IPS-18c (cell line): ENCODE data around the gene PLCB3.

Source experiments
- H3K4me3 ChIP-seq: 2 replicates; pipeline ENCODE4 v1.7.0; 2013; ENCODE audit warnings: low read depth, mild to moderate bottlenecking, low read length, moderate library complexity; ENCODE audit not compliant: insufficient read depth
- H3K9me3 ChIP-seq: one replicate; pipeline ENCODE4 v1.6.1; 2013; ENCODE audit warnings: mild to moderate bottlenecking, low read length, moderate library complexity; ENCODE audit not compliant: control insufficient read depth, insufficient read depth

The PLCB3 gene

DNA sequence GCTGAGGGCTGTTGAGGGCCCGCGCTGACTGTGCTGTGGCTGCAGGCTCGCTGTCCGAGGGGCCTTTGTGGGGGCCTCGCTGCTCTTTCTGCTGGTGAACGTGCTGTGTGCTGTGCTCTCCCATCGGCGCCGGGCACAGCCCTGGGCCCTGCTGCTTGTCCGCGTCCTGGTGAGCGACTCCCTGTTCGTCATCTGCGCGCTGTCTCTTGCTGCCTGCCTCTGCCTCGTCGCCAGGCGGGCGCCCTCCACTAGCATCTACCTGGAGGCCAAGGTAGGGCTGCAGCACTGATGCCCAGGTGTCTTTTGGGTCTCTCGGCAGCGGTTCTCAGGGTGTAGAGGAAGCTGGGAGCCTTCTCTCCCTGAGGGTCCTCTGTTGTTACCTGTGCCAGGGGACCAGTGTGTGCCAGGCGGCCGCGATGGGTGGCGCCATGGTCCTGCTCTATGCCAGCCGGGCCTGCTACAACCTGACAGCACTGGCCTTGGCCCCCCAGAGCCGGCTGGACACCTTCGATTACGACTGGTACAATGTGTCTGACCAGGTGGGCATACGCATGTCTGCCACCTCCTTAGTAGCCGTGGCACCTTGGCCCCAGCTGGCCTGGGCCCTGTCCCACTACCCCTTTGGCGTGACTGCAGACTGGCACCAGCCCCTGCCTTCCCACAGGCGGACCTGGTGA, 36.5 kb downstream of the PLCB3 start:
- Histone ChIP-seq H3K4me3 (no peak overlapping the region), H3K9me3 (no peaks in the 10 kb centered on the region)

DNA sequence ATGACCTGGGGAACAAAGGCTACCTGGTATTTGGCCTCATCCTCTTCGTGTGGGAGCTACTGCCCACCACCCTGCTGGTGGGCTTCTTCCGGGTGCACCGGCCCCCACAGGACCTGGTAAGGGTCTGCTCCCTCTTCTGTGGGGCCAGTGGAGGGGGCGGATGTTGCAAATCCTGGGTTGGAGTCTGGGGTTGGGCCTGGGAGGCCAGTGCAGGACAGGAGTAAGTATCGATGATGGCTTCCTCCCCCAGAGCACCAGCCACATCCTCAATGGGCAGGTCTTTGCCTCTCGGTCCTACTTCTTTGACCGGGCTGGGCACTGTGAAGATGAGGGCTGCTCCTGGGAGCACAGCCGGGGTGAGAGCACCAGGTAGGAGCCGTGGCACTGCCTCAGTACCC, 37.0 kb downstream of the PLCB3 start:
- Histone ChIP-seq H3K4me3 (no peak overlapping the region), H3K9me3 (no peaks in the 10 kb centered on the region)

DNA sequence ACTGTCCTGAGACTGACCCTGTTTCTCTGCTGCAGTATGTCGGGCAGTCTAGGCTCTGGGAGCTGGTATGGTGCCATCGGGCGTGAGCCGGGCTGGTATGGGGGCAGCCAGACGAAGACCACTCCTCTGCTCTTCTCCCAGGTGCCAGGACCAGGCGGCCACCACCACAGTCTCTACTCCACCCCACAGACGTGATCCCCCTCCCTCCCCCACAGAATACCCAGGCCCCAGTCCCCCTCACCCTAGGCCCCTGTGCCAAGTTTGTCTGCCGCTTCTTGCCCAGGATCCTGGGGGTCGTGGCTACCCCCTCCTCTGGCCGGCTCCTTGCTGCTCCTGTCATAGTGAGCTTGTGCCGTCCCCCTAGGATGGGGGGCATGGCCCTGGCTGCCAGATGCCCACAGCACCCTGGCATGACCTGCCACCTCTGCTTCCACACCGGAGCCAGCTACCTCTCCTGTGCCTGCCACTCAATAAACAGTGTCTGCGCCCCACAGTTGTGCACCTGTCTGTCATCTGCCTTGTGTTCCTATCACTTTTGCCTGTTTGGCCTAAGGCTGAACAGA, 37.8 kb downstream of the PLCB3 start:
- Histone ChIP-seq H3K9me3 (no peaks in the 10 kb centered on the region), H3K4me3 (no peak overlapping the region)

DNA sequence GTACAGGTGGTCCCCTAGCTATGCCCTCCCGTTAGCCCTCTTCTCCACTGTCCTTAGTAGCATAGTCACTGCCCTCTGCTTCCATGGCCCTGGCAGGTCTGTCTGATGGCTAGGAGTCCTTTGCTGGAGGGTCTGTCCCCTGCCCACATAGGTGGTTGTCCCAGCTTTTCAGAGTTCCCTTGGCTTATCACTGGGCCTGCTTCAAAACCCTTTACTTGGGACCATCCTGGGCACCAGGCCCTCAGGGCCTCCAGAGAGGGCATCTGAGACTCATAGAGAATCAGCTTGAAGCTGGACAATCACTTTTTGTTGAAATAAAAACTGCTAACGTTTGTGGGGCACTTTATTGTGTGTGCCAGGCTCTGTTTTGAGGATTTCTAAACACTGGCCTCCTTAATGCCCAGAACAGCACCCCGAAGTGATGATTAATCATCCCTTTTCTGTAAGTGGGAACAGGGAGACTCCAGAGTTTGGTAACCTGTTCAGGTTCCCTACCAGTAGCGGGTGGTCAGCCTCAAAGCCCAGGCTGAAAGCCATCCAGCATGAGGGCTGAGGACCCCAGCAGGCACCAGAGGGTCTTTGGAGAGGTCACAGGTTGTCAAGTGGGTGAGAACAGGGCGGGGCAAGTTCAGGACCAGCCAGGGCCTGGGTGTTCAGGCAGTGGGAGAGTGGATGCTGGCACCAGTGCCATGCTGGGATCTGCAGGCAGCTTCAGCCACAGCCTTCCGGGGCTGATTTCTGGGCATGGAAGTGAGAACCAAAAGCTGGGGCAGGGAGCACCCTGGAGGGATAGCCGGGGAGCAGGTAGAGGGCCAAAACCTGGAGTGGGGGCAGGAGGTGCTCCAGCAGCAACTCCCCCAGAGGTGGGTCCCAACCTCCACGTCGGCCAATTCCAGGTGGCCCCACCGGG, 39.3 kb downstream of the PLCB3 start:
- peak overlapping the region; percentile 46; the same call in 1 of the 2 replicates for H3K4me3 ChIP-seq
- no peaks in the 10 kb centered on the region for H3K9me3 ChIP-seq

DNA sequence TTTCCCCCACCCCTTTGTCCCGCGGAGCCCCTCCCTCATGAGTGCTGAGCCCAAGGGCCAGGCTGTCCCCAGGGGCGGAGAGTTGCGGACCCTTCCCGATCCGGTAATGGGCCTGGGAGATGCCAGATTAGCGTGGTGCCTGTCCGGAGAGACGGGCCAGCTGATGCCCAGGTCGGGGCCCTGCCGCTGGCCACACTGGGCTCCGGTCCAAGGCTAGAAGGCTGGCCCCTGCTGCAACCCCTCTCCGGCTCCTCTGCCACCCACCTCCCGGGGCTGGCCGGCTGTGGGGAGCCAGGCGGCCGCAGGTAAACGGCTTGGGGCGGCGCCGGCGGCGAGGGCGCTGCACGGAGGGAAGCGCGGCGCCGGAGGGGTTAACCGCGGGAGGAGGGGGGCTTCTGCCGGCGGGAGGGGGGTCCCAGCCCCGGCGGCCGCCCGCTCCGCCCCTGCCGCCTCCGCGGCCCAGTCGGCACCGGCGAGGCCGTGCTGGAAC, 40.0 kb downstream of the PLCB3 start, which contains the start of gene KCNK4:
Gene KCNK4 (plus strand): TSS at position 41 of the 490 bp plus-strand sequence. CDS start 1,717 bp downstream, outside the sequence.
- Histone ChIP-seq H3K9me3 (no peaks in the 10 kb centered on the region), H3K4me3 (peak within 1 kb of the TSS; percentile 46)

DNA sequence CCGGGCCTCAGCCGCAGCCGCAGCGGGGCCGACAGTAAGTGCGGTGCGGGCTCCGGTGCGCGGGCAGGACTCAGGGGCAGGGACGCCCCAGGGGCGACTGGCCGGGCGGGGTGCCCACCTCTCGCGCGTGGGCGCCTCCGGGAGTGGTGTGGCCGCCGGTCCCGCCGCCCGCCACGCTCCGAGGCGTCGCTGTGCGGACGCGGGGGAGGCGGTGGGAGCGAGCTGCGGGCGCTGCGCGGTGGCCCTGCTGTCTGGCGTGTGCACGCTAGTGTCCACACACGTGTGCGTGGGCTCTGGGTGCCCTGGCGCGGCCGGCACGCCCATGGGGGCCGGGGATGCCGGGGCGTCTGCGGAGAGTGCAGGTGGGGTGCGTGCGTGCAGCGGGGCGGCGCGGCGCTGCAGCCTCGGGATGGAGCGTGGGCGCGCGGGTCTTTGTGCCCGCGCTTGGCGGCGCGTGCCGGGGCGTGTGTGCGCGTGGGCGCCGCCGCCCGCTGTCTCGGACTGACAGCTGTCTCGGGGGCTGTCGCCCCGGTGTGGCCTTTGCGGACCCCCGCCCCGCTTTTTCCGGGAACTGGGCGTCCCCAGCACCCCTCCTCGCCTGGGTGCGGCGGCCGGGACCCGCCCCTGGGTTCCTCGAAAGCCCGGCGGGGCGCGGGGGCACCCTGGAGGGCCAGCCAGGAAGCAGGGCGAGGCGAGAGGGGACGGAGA, 40.6 kb downstream of the PLCB3 start:
- peak overlapping the region; percentile 46 for H3K4me3 ChIP-seq
- H3K9me3 ChIP-seq, result no peaks in the 10 kb centered on the region

DNA sequence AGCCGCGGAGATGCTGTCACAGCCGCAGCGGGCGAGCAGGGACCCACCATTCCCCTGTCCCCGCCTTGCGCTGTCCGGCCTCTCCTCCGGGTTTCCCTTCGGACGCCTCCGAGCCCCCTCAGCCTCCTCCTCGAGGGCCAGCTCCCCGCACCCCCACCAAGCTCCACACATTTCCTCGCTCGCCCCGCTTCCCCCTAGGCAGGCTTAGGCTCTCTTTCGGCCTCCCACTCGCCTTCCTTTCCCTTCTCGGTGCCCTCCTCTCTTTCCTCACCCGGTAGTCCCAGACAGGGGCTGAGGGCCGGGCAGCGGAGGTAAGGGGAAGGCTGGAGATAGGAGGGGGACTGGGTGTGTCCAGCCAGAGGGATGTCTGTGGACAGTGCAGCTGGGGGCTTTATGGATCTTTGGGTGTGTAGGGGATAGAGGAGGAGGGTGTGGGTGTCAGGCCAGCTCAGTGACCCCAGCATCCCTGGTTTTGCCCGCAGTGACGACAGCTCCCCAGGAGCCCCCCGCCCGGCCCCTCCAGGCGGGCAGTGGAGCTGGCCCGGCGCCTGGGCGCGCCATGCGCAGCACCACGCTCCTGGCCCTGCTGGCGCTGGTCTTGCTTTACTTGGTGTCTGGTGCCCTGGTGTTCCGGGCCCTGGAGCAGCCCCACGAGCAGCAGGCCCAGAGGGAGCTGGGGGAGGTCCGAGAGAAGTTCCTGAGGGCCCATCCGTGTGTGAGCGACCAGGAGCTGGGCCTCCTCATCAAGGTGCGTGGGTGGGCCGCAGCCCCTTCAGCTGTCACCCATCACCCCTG, 41.3 kb downstream of the PLCB3 start:
- peak overlapping the region; percentile 46 for H3K4me3 ChIP-seq
- H3K9me3 ChIP-seq, result no peaks in the 10 kb centered on the region

DNA sequence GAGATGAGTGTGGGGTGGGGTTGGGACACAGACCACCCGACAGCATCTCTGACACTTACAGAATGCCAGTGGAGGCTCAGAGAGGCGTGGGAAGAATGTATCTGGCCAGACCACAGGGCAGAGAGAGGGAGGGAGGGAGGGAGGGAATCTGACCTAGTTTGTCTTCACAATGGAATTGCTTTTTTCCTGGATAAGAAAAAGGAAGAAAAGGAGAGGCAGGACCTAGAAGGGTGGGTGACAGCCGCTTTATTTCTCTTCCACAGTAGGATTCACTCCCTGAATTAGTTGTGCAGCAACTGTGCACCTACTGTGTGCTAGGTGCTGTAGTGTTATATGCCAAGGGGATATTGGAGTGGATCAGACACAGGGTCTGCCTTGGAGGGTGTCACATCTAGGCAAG, 43.4 kb downstream of the PLCB3 start:
- H3K4me3 ChIP-seq, result no peak overlapping the region
- peaks cover 2% of the 10 kb centered on the region for H3K9me3 ChIP-seq

DNA sequence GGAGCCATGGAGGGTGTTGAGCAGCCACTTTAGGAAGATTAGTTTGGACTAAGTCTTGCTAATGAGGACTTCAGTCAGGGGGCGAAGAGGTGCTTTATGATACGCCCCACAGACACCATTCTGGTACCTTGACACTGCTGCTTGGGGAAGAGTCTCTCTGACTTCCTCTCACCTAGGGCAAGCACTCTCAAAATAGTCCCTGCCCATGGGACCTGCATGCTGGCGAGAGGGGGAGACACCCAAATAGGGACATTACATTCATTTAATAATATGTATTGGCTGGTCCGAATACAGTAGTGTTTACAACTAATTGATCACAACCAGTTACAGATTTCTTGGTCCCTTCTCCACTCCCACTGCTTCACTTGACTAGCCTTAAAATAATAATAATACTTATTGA, 44.4 kb downstream of the PLCB3 start:
- Histone ChIP-seq H3K4me3 (no peak overlapping the region), H3K9me3 (peaks cover 2% of the 10 kb centered on the region)

DNA sequence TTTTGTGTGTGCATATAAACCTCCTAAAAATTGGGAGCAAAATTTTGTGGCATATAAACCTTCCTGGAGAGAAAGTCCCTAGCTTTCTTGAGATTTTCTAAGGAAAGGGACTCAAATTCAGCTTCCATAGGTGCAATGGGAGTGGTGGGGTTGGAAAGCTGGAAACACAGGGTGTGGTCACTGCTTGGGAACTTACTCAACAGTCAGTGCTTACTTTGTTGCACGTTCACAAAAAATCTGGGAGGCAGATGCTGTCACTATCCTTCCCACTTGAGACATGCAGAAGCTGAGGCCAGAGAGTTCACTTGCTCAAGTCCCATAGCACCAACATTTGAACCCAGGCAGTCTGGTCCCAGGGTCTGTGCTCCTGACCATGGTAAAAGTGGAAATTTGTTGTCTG, 44.9 kb downstream of the PLCB3 start:
- Histone ChIP-seq H3K9me3 (peaks cover 2% of the 10 kb centered on the region), H3K4me3 (no peak overlapping the region)

DNA sequence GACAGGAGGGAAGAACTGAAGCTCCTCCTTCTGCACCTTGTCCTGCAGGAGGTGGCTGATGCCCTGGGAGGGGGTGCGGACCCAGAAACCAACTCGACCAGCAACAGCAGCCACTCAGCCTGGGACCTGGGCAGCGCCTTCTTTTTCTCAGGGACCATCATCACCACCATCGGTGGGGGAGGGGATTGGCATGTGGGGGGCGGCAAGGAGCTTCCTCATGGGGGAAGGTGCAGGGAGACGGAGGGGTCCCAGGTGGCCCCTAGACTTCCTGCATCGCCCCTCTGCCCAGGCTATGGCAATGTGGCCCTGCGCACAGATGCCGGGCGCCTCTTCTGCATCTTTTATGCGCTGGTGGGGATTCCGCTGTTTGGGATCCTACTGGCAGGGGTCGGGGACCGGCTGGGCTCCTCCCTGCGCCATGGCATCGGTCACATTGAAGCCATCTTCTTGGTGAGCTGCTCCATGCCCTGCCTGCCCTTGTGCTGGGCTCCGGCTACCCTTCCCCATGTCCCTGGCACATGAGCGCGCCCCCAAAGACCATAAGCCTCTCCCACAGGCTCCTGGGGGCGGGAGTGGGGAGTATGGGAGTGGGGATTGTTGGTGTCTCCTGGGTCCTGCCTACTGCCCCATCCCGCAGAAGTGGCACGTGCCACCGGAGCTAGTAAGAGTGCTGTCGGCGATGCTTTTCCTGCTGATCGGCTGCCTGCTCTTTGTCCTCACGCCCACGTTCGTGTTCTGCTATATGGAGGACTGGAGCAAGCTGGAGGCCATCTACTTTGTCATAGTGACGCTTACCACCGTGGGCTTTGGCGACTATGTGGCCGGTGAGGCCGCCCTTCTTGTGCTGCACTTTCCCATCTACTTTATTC, 45.7 kb downstream of the PLCB3 start:
- Histone ChIP-seq H3K9me3 (peaks cover 2% of the 10 kb centered on the region), H3K4me3 (no peak overlapping the region)

DNA sequence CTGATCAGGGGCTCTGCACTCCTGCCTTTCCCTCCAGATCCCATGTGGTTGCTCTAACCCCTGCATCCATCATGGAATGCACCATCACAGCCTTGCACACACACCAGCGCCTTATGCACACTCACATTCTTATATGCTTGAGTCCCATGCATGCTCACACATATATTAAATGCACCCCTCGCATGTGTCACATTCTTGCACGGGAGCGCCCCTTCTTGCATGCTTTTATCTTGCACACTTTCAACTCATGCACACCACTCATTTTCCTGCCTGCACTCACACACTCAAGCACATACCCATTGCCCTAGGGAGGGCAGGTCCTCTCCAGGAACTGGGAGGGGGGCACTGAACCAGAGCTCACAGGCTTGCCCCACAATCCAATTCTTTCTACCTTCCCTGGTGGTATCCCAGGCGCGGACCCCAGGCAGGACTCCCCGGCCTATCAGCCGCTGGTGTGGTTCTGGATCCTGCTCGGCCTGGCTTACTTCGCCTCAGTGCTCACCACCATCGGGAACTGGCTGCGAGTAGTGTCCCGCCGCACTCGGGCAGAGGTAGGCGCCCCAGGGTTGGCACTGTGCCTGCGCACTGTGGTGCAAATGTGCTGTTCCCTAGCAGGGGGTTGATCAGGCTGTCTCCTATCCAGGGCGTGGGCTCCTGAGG, 46.5 kb downstream of the PLCB3 start:
- peaks cover 2% of the 10 kb centered on the region for H3K9me3 ChIP-seq
- H3K4me3 ChIP-seq, result no peak overlapping the region

DNA sequence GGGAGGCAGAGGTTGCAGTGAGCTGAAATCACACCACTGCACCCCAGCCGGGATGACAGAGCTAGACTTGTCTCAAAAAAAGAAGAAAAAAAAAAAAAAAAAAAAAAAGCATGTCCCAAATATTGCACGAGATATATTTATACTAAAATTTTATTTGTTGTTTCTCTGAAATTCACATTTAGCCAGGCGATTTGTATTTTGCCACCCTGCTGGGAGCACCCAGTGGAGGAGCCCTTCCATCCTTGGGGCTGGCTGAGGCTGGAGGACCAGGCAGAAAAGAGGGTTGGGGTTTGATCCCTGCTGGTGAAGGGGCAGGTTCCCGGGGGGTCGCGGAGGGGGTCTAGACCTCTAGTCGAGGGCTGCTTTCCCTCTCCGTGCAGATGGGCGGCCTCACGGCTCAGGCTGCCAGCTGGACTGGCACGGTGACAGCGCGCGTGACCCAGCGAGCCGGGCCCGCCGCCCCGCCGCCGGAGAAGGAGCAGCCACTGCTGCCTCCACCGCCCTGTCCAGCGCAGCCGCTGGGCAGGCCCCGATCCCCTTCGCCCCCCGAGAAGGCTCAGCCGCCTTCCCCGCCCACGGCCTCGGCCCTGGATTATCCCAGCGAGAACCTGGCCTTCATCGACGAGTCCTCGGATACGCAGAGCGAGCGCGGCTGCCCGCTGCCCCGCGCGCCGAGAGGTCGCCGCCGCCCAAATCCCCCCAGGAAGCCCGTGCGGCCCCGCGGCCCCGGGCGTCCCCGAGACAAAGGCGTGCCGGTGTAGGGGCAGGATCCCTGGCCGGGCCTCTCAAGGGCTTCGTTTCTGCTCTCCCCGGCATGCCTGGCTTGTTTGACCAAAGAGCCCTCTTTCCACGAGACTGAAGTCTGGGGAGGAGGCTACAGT, 47.9 kb downstream of the PLCB3 start:
- Histone ChIP-seq H3K9me3 (peaks cover 2% of the 10 kb centered on the region), H3K4me3 (peak overlapping the region; percentile 43)

DNA sequence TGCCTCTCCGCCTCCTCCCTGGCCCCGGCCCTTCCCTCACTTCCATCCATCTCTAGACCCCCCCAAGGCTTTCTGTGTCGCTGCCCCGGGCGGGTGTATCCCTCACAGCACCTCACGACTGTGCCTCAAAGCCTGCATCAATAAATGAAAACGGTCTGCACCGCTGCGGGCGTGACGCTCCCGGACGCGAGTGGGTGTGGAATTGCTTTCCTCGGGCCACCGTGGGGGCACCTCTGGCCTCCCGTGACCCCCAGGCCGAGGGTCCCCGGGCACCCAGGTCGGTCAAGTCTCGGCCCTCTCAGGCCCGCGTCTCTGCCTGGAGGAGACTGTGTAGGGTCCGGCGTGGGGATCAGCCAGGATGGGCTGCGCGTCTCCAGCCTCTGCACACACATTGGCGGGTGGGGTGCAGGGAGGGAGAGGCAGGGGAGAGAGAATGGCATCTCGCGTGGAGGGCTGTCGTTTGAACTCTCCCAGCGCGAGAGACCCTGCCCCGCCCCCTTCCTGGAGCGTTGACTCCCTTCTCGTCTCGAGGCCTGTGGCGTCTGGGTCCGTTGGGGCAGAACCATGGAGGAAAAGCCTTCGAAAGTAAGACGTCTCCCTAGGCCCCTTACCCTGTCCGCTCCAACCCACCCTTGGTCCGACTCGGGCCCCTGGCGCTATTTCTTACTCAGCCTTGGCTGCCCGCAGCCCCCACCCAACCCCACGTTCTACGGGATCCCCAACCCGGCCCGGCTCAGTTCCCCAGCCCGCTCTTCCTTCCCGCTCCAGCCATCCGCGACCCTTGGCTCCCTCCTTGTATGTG, 48.7 kb downstream of the PLCB3 start, which contains the start of gene CATSPERZ:
Gene CATSPERZ (plus strand): TSS at position 512 of the 802 bp plus-strand sequence. CDS start 53 bp downstream, at position 565.
- Histone ChIP-seq H3K4me3 (peak within 1 kb of the TSS; percentile 43), H3K9me3 (peaks cover 2% of the 10 kb centered on the region)
